ENCODE data around the gene NDP.
A peak's percentile ranks its signal among the peaks of the same experiment; 100 is the strongest.
"Not testable (repeated sequence)": the region's sequence is repeated elsewhere in the genome, so short reads cannot be mapped to it uniquely, and the experiment has no call there.

NDP gene

GRCh38 chrX:43969504-43970501 is 3.4 kb downstream of the NDP start:
- DNase-seq, result peak; percentile 25 to 67

GRCh38 chrX:43968359-43968781 is 4.8 kb downstream of the NDP start:
- no peak for DNase-seq

- DNase-seq, result no peak
These were observed 8.3 kb downstream of the NDP start for GRCh38 chrX:43964936-43965335.

- DNase-seq, result no peak
These were observed 9.5 kb downstream of the NDP start for GRCh38 chrX:43963726-43964125.

GRCh38 chrX:43962636-43963035 is 10.6 kb downstream of the NDP start:
- no peak for DNase-seq

- no peak for DNase-seq
These were observed 11.5 kb downstream of the NDP start for GRCh38 chrX:43961699-43962098.

- DNase-seq, result peak; percentile 78 to 89
These were observed 14.7 kb downstream of the NDP start for GRCh38 chrX:43958529-43958928.

- DNase-seq, result no peak
These were observed 17.2 kb downstream of the NDP start for GRCh38 chrX:43956034-43956433.

GRCh38 chrX:43953218-43953617 is 20.0 kb downstream of the NDP start:
- peak in 1 of 2 experiments; percentile 27 for DNase-seq

GRCh38 chrX:43949669-43950068 is 23.5 kb downstream of the NDP start:
- peak in 1 of 2 experiments; percentile 55 for DNase-seq

- DNase-seq, result peak in 1 of 2 experiments; percentile 30
These were observed 32.2 kb downstream of the NDP start for GRCh38 chrX:43940816-43941474.

GRCh38 chrX:43939187-43939926 is 33.8 kb downstream of the NDP start:
- no peak for DNase-seq

- DNase-seq, result not testable (repeated sequence)
These were observed 51.2 kb downstream of the NDP start for GRCh38 chrX:43922032-43922431.

- DNase-seq, result not testable (repeated sequence)
These were observed 62.4 kb downstream of the NDP start for GRCh38 chrX:43910772-43911171.

GRCh38 chrX:43910012-43910411 is 63.2 kb downstream of the NDP start:
- DNase-seq, result no peak

- no peak for DNase-seq
These were observed 64.0 kb downstream of the NDP start for GRCh38 chrX:43909141-43909540.

GRCh38 chrX:43899878-43900815 is 73.0 kb downstream of the NDP start:
- no peak for DNase-seq
